HEK293 (cell line): ENCODE data around the gene KLK1.

Source experiments
- CTCF ChIA-PET: fragments of 350-600 bp; formaldehyde crosslinking; extraction: SDS; loops from one replicate; lab custom pipeline; 2021; ENCODE audit warnings: antibody characterized with exemption; lab: Yijun Ruan, JAX
- POLR2A ChIA-PET: fragments of 300-600 bp; formaldehyde crosslinking; extraction: SDS; loops from one replicate; lab custom pipeline; 2020; ENCODE audit warnings: antibody characterized with exemption, inconsistent platforms; lab: Yijun Ruan, JAX
- H3K27ac ChIP-seq: fragments of 200-500 bp; sonication (Bioruptor generic); 2 replicates; pipeline ENCODE4 v1.5.1; 2014; ENCODE audit warnings: low read depth, low read length, control low read depth, inconsistent platforms; ENCODE audit errors: extremely low read depth
- H3K36me3 ChIP-seq, 2 experiments: fragments of 200-500 bp in 1 of 2; sonication (Bioruptor generic) in 1 of 2; 1 replicate in 1 of 2; 2 replicates in 1 of 2; pipeline ENCODE4 v1.5.1; 2014 to 2017; ENCODE audit warnings: inconsistent platforms in 2 of 2, low read length in 2 of 2; ENCODE audit not compliant: control insufficient read depth in 2 of 2, insufficient read depth in 1 of 2
- H3K4me1 ChIP-seq: fragments of 200-500 bp; sonication (Bioruptor generic); 2 replicates; pipeline ENCODE4 v1.5.1; 2014; ENCODE audit warnings: mild to moderate bottlenecking, low read length, inconsistent platforms; ENCODE audit not compliant: control insufficient read depth, insufficient read depth
- H3K4me3 ChIP-seq: 2 replicates; pipeline ENCODE4 v1.5.1; 2011; ENCODE audit warnings: low read depth, mild to moderate bottlenecking, control low read depth, low read length, moderate library complexity
- H3K9me3 ChIP-seq: fragments of 200-500 bp; sonication (Bioruptor generic); 2 replicates; pipeline ENCODE4 v1.5.1; 2014; ENCODE audit warnings: low read depth, low read length, inconsistent platforms; ENCODE audit not compliant: control insufficient read depth, insufficient read depth
- IKZF3 ChIP-seq: fragments of 450-650 bp; IDR thresholded peaks from 2 replicates; pipeline ENCODE4 v1.5.0; 2018; ENCODE audit warnings: missing biosample characterization, mild to moderate bottlenecking, missing genetic modification characterization, moderate library complexity
- KLF7 ChIP-seq: fragments of 450-650 bp; formaldehyde crosslinking; IDR thresholded peaks from 2 replicates; pipeline ENCODE4 v1.5.1; 2016; ENCODE audit warnings: missing biosample characterization, missing genetic modification characterization, borderline replicate concordance
- MEIS1 ChIP-seq: sonication (generic); formaldehyde crosslinking; IDR thresholded peaks from 2 replicates; pipeline ENCODE4 v1.8.1; 2022; ENCODE audit warnings: missing genetic modification reagents, mild to moderate bottlenecking, borderline replicate concordance
- RBAK ChIP-seq: fragments of 450-650 bp; formaldehyde crosslinking; IDR thresholded peaks from 2 replicates; pipeline ENCODE4 v1.5.1; 2016; ENCODE audit warnings: missing biosample characterization, missing genetic modification characterization
- ZBTB20 ChIP-seq: fragments of 450-650 bp; formaldehyde crosslinking; IDR thresholded peaks from 2 replicates; pipeline ENCODE4 v1.5.1; 2016; ENCODE audit warnings: missing biosample characterization, missing genetic modification characterization
- ZBTB6 ChIP-seq: fragments of 450-650 bp; formaldehyde crosslinking; IDR thresholded peaks from 2 replicates; pipeline ENCODE4 v1.5.1; 2017; ENCODE audit warnings: missing biosample characterization, missing genetic modification characterization
- ZNF24 ChIP-seq: fragments of 450-650 bp; formaldehyde crosslinking; IDR thresholded peaks from 2 replicates; pipeline ENCODE4 v1.5.1; 2016; ENCODE audit warnings: missing biosample characterization, missing genetic modification characterization
- ZNF266 ChIP-seq: fragments of 450-650 bp; formaldehyde crosslinking; IDR thresholded peaks from 2 replicates; pipeline ENCODE4 v1.5.1; 2016; ENCODE audit warnings: missing biosample characterization, missing genetic modification characterization, low read depth
- ZNF311 ChIP-seq: fragments of 450-650 bp; formaldehyde crosslinking; IDR thresholded peaks from 2 replicates; pipeline ENCODE4 v1.5.1; 2017; ENCODE audit warnings: missing biosample characterization, missing genetic modification characterization, borderline replicate concordance
- ZNF350 ChIP-seq: fragments of 450-650 bp; formaldehyde crosslinking; IDR thresholded peaks from 2 replicates; pipeline ENCODE4 v1.5.0; 2017; ENCODE audit warnings: missing biosample characterization, mild to moderate bottlenecking, missing genetic modification characterization
- ZNF394 ChIP-seq: fragments of 450-650 bp; formaldehyde crosslinking; IDR thresholded peaks from 2 replicates; pipeline ENCODE4 v1.5.1; 2016; ENCODE audit warnings: missing biosample characterization, missing genetic modification characterization, mild to moderate bottlenecking, moderate library complexity, borderline replicate concordance
- ZNF423 ChIP-seq: fragments of 450-650 bp; formaldehyde crosslinking; IDR thresholded peaks from 2 replicates; pipeline ENCODE4 v1.5.1; 2016; ENCODE audit warnings: missing biosample characterization, missing genetic modification characterization
- ZNF433 ChIP-seq: fragments of 450-650 bp; formaldehyde crosslinking; IDR thresholded peaks from 2 replicates; pipeline ENCODE4 v1.5.1; 2016; ENCODE audit warnings: missing biosample characterization, missing genetic modification characterization, low read depth
- ZNF510 ChIP-seq: fragments of 450-650 bp; formaldehyde crosslinking; IDR thresholded peaks from 2 replicates; pipeline ENCODE4 v1.5.1; 2018; ENCODE audit warnings: mild to moderate bottlenecking, missing genetic modification characterization, missing biosample characterization; ENCODE audit not compliant: insufficient replicate concordance
- ZNF518A ChIP-seq: fragments of 450-650 bp; formaldehyde crosslinking; conservative IDR thresholded peaks from 2 replicates; pipeline ENCODE4 v1.5.1; 2016; ENCODE audit warnings: low read depth, missing biosample characterization, missing genetic modification characterization
- ZNF521 ChIP-seq: fragments of 450-650 bp; formaldehyde crosslinking; IDR thresholded peaks from 2 replicates; pipeline ENCODE4 v1.5.1; 2017; ENCODE audit warnings: missing biosample characterization, mild to moderate bottlenecking, missing genetic modification characterization
- ZNF558 ChIP-seq: fragments of 450-650 bp; formaldehyde crosslinking; IDR thresholded peaks from 2 replicates; pipeline ENCODE4 v1.5.1; 2016; ENCODE audit warnings: missing biosample characterization, missing genetic modification characterization
- ZNF677 ChIP-seq: fragments of 450-650 bp; IDR thresholded peaks from 2 replicates; pipeline ENCODE4 v1.5.0; 2018; ENCODE audit warnings: missing biosample characterization, mild to moderate bottlenecking, missing genetic modification characterization, moderate library complexity
- ZNF791 ChIP-seq: fragments of 450-650 bp; formaldehyde crosslinking; IDR thresholded peaks from 2 replicates; pipeline ENCODE4 v1.5.1; 2016; ENCODE audit warnings: missing biosample characterization, missing genetic modification characterization
- TF ChIP-seq, protein P1 (sequence below): fragments of 450-650 bp; formaldehyde crosslinking; IDR thresholded peaks from 2 replicates; pipeline ENCODE4 v1.5.1; 2016; ENCODE audit warnings: missing biosample characterization, missing genetic modification characterization
- TF ChIP-seq, protein P2 (sequence below): fragments of 450-650 bp; formaldehyde crosslinking; IDR thresholded peaks from 2 replicates; pipeline ENCODE4 v1.5.1; 2017; ENCODE audit warnings: missing biosample characterization, missing genetic modification characterization

The KLK1 gene

DNA sequence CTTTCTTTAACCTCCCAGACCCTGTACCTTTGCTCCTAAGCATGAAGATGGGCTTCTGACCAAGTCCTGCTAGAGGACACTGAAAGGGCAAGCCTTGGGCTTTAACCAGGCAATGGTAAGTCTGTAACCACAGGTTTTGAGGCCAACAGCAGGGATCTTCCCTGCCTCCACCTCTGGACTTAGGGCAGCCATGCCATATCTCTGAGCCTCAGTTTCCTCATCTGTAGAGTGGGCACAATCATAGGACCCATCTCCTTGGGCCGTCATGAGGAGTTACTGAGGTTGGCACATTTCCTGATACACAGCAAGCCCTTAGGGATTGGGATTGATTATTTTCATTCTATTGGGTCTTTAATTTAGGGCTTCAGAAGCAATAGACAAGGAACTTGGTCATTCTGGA is 14.7 kb downstream of the KLK1 start:
- CTCF ChIA-PET: interaction anchor here (0.7 kb wide), 1 partner anchor 89 kb away, joined by 3 read pairs; no protein-coding TSS in a partner anchor
- H3K9me3 ChIP-seq: no peaks in the 10 kb centered on the region
- no peaks in the 10 kb centered on the region for H3K36me3 ChIP-seq
- POLR2A ChIA-PET: no interaction called here
- H3K4me1 ChIP-seq: no peaks in the 10 kb centered on the region
- no peak overlapping the region for H3K4me3 ChIP-seq
- no peak overlapping the region for H3K27ac ChIP-seq
- TF ChIP-seq ZNF350 (tag by site-specific recombination) (no peak), ZNF433 (tag by site-specific recombination) (no peak), ZNF394 (tag by site-specific recombination) (no peak), ZNF791 (tag by site-specific recombination) (no peak), RBAK (tag by site-specific recombination) (no peak), ZNF521 (tag by site-specific recombination) (no peak), ZBTB6 (tag by site-specific recombination) (no peak), MEIS1 (CRISPR knock-in tag) (no peak), ZNF266 (tag by site-specific recombination) (no peak), ZNF423 (tag by site-specific recombination) (no peak)

GRCh38 chr19:50804420-50805272 is 18.9 kb downstream of the KLK1 start:
- POLR2A ChIA-PET: interaction anchor here (0.6 to 5.3 kb wide), 42 partner anchors 9 to 601 kb away, joined by 3 to 85 read pairs (median 4); partner anchors contain the start of genes ACP4, CLEC11A, JOSD2 and KLK15
- Histone ChIP-seq H3K27ac (peak overlapping the region; percentile 99), H3K4me1 (peaks cover 11% of the 10 kb centered on the region), H3K4me3 (peak overlapping the region; percentile 79), H3K9me3 (no peaks in the 10 kb centered on the region), H3K36me3 (peaks cover 32 to 38% of the 10 kb centered on the region in 2 experiments)
- CTCF ChIA-PET: interaction anchor here (0.7 to 6.5 kb wide), 5 partner anchors 22 to 279 kb away, joined by 3 to 52 read pairs (median 4); no protein-coding TSS in a partner anchor
- TF ChIP-seq ZNF266 (tag by site-specific recombination): no peak
- TF ChIP-seq KLF7: no peak; the same call in 1 of the 2 replicates
- peak; percentile 27; the same call in 1 of the 2 replicates for TF ChIP-seq ZBTB20
- peak; percentile 40; the same call in 1 of the 2 replicates for TF ChIP-seq ZNF394 (tag by site-specific recombination)
- TF ChIP-seq ZBTB6 (tag by site-specific recombination): no peak
- no peak for TF ChIP-seq ZNF677
- no peak for TF ChIP-seq ZNF510 (tag by site-specific recombination)
- TF ChIP-seq, protein P1, sequence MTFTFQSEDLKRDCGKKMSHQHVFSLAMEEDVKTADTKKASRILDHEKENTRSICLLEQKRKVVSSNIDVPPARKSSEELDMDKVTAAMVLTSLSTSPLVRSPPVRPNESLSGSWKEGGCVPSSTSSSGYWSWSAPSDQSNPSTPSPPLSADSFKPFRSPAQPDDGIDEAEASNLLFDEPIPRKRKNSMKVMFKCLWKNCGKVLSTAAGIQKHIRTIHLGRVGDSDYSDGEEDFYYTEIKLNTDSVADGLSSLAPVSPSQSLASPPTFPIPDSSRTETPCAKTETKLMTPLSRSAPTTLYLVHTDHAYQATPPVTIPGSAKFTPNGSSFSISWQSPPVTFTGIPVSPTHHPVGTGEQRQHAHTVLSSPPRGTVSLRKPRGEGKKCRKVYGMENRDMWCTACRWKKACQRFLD (tag by site-specific recombination): no peak
- TF ChIP-seq ZNF311 (tag by site-specific recombination): no peak
- TF ChIP-seq, protein P2, sequence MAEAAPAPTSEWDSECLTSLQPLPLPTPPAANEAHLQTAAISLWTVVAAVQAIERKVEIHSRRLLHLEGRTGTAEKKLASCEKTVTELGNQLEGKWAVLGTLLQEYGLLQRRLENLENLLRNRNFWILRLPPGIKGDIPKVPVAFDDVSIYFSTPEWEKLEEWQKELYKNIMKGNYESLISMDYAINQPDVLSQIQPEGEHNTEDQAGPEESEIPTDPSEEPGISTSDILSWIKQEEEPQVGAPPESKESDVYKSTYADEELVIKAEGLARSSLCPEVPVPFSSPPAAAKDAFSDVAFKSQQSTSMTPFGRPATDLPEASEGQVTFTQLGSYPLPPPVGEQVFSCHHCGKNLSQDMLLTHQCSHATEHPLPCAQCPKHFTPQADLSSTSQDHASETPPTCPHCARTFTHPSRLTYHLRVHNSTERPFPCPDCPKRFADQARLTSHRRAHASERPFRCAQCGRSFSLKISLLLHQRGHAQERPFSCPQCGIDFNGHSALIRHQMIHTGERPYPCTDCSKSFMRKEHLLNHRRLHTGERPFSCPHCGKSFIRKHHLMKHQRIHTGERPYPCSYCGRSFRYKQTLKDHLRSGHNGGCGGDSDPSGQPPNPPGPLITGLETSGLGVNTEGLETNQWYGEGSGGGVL: 0 out of 2 replicates have a peak, but pooled peaks have one; percentile 5
- no peak for TF ChIP-seq ZNF558 (tag by site-specific recombination)
- peak; percentile 19; the same call in 1 of the 2 replicates for TF ChIP-seq ZNF24 (tag by site-specific recombination)
- no peak for TF ChIP-seq IKZF3 (tag by site-specific recombination)
- 0 out of 2 replicates have a peak, but pooled peaks have one; percentile 41 for TF ChIP-seq ZNF518A
